RKO (cell line): ENCODE measurements around the gene TRIM72.
"Not testable (repeated sequence)": the region's sequence is repeated elsewhere in the genome, so short reads cannot be mapped to it uniquely, and the experiment has no call there.

ENCODE experiments used
- DNase-seq: peaks from one replicate; pipeline ENCODE4 v3.0.0-alpha.2; 2016; ENCODE audit warnings: low spot score

The TRIM72 gene

DNA sequence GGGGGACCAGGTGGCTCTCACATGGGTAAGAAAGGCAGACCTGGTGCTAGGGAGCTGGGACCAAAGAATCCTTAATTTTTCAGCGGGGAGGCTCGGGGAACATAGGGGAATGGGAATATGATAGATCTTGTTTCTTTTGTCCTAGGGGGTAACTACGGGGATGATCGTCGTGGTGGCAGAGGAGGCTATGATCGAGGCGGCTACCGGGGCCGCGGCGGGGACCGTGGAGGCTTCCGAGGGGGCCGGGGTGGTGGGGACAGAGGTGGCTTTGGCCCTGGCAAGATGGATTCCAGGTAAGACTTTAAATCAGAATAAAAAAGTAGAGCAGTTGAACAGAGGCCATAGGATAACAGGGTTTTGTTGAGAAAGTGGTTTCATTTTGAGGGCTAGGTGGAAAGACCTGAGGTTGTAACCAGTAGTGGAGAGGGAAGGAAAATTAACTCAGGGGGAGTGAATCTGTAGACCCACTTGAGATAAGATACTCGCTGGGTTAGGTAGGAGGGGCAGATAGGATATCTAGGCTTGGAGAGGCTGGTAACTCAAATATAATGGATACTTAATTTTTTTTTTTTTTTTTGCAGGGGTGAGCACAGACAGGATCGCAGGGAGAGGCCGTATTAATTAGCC is 23.0 kb upstream of the TRIM72 start:
- no peak for DNase-seq

DNA sequence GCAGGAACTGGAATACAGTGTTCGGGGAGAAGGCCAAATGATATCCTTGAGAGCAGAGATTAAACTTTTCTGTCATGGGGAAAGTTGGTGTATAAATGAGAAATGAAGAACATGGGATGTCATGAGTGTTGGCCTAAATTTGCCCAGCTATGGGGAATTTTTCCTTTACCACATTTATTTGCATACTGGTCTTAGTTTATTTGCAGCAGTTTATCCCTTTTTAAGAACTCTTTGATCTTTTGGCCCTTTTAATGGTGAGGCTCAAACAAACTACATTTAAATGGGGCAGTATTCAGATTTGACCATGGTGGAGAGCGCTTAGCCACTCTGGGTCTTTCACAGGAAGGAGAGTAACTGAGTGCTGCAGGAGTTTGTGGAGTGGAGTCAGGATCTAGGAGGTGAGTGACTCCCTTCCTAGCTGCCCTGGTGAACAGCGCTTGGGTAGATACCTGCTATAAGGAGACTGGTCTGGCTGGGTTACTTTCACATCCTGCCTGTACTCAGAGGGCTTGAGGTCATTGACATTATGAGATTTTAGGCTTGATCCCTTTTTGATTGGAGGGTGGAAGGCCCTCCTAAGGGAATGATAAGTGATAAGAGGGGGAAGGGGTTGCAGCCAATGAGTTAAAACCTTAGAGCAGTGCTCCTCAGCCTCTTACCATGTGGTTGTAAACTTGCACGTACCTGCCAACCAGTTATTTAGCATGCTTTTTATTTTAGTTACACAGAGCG is 22.1 kb upstream of the TRIM72 start:
- no peak for DNase-seq

DNA sequence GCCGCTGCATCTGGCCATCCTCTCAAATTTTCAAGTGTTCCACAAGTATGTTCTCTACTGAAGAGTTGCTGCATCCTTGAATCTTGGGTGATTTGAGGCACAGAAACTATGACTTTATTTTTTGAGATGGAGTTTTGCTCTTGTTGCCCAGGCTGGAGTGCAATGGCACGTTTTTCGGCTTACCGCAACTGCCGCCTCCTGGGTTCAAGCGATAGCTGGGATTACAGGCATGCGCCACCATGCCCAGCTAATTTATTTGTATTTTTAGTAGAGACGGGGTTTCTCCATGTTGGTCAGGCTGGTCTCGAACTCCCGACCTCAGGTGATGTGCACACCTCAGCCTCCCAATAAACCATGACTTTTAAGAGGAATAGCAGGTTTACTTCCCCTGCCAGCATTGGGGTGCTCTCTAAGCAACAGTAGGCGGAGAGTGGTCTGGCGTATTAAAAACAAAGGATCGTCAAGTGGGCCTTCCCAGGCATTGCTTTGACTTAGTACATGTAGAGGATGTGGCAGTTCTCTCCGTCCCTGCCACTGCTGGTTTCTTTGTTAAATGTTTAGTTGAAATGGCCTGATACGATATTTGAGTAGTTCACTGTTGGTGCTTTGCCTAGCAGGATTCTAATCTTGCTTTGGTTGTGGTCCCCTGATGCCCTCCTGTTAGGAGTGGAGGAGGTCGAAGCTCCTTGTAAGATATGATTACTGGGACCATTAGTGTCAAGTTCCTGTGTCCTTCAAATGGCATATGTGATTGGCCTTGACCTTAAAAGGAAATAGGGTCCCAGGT is 20.9 kb upstream of the TRIM72 start:
- DNase-seq = no peak

DNA sequence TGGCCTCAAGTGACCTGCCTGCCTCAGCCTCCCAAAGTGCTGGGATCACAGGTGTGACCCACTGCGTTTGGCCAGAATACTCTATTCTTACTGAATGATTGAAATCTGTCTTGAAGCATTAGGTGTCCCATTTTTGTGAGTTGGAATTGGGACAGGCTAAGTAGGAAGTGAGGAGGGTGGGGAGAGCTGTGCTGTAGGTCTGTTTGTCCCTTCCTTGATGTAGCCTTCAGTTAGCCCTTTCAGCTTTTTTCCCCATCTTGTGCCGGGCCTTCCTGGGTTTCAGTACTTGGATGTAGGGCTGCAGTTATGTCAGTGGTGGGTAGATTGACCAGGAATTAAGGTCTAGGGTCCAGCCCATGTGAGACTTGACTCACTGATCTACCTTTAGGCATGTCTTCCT is 20.0 kb upstream of the TRIM72 start:
- DNase-seq = no peak

DNA sequence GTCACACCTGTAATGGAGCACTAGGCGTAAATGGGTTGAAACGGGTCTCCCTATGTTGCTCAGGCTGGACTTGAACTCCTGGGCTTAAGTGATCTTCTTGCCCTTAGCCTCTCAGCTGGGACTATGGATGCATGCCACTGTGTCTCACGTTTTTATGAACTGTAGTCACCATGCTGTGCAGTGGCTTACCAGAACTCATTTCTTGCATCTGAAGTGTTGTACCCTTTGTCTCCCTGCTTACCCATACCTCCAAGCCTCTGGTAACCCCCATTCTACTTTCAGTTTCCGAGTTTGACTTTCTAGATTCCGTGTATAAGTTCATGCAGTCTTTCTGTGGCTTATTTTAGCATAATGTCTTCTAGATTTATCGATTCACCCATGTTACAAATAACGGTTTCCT is 19.0 kb upstream of the TRIM72 start:
- no peak for DNase-seq

DNA sequence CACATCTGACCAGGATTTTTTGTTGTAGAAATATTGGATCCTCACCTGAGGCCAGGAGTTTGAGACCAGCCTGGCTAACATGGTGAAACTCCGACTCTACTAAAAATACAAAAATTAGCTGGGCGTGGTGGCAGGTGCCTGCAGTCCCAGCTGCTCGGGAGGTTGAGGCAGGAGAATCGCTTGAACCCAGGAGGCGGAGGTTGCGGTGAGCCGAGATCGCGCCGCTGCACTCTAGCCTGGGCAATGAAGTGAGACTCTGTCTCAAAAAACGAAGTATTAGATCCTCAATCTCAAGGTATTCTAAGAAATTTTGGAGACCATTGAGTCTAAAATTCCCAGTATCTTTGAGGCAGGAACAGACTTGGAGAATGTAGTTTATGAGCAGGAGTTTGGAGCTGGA is 18.1 kb upstream of the TRIM72 start:
- not testable (repeated sequence) for DNase-seq

DNA sequence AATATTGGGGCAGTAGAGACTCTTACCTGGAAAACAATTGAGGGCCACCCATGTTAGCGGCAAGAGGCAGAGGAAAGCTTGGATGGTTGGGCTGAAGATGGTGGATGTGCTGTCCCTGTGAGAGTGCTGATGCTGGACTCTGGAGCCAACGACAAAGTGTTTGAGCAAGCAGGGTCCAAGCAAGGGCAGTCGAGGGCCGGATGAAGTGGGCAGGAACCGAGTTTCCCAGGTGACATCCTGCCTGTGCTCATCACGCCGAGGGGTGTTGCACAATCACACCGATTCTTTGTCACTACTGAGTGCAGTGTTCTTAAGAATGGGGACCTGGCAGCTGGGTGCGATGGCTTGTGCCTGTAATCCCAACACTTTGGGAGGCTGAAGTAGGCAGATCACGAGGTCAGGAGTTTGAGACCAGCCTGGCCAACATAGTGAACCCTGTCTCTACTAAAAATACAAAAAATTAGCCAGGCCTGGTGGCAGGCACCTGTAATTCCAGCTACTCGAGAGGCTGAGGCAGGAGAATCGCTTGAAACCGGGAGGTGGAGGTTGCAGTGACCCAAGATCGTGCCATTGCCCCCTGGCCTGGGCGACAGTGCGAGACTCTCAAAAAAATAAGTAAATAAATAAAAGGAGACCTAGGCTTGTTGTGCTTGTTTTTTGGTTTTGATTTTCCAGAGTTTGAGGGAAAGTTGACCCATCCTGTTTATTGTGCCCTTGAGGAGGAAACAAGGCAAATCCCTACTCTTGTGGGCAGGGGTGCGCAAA is 17.4 kb upstream of the TRIM72 start:
- no peak for DNase-seq

DNA sequence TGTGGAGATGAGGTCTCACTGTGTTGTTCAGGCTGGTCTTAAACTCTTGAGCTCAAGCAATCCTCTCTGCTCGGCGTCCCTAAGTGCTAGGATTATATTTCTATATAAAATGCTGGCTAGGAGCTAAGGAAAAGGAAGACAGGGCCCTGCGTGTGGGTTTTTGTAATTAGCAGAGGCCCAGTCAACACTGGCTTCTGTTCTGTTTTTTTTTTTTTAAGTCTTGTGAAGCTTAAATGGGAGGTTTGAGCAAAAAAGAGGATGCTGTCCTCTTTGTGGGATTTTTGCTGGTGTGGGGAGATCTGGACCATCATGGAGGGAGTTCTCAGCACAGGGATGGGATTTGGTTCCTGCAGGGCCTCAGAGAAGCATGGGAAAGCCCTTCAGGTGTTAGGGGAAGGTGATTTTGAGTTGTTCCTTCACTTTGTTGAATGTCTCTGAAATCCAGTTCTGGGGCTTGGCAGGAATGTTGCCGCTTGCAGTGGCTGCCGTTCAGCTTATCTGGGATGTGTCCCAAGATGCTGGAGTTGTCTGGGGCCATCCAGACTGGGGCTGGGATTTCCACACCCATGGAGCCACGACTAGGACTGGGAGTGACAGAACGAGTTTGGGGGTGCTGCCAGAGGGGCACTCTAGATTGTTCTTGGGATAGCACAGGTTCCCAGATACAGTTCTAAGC is 15.6 kb upstream of the TRIM72 start:
- DNase-seq = no peak

DNA sequence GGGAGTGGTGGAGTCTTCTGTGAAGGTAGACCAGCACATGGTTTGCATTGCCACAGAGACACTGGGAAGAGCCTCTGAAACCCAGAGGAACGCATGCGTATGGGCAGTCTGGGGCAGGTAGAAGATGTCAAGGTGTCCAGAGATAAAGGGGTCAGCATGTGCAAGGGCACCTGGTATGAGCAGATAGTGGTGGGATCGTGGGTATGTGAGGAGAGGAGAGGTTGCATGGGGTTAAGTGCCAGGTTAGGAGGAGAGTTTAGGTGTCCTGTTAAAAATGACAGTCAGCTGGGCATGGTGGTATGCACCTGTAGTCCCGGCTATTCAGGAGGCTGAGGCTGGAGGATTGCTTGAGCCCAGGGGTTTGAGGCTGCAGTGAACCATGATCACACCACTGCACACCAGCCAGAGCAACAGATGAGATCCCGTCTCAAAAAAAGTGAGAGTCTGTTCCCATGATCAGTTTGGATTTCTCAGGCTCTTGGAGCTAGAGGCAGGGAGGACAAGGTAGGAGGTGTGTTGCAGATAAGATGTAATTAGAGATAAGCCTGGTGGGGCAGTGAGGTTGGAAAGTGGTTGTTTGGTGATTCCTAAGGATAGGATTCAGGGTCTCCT is 14.4 kb upstream of the TRIM72 start:
- DNase-seq = no peak

DNA sequence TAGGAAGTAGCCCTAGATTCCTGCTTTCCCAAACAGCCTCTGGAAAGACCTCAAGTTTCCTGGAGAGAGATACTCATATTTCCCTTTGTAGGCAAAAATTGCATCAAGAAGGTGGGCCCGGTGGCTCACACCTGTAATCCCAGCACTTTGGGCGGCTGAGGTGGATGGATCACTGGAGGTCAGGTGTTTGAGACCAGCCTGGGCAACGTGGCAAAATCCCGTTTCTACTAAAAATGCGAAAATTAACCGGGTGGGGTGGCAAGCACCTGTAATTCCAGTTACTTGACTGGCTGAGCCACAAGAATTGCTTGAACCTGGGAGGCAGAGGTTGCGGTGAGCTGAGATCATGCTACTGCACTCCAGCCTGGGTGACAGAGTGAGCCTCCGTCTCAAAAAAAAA is 13.8 kb upstream of the TRIM72 start:
- not testable (repeated sequence) for DNase-seq

DNA sequence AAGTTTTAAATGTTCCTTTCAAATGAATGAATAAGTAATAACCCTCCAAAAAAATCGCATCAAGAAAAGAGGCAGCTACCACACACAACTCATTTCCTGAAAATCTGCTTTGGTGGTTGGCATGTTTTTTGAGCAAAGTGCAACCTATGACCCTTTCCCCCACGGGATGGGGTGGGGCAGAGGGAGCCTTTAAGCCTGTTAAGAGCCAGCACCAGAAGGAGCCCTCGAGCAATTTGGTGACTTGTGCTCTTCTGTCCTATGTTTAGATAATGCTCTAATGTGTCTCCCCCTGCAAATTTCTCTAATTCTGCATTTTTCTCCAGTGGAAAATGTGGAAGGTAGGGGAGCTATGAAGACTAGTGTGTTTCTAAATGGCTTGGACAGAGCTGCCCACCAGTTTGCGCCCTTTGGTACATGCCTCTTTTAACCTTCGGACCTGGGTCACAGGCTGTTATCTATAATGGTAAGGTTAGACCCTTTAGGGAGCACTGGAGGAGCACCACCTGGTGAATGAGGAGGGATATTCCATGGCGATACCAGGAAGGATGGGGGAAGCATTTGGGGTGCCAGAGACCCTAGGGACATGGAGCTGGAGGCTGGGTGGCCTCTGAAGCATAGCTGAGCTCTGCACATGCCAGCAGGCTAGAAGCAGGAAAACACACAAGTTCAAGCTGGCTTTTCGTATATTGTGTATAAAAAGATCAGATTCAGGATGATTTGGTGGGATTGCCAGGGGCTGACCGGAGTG is 12.9 kb upstream of the TRIM72 start:
- DNase-seq = peak; percentile 37

DNA sequence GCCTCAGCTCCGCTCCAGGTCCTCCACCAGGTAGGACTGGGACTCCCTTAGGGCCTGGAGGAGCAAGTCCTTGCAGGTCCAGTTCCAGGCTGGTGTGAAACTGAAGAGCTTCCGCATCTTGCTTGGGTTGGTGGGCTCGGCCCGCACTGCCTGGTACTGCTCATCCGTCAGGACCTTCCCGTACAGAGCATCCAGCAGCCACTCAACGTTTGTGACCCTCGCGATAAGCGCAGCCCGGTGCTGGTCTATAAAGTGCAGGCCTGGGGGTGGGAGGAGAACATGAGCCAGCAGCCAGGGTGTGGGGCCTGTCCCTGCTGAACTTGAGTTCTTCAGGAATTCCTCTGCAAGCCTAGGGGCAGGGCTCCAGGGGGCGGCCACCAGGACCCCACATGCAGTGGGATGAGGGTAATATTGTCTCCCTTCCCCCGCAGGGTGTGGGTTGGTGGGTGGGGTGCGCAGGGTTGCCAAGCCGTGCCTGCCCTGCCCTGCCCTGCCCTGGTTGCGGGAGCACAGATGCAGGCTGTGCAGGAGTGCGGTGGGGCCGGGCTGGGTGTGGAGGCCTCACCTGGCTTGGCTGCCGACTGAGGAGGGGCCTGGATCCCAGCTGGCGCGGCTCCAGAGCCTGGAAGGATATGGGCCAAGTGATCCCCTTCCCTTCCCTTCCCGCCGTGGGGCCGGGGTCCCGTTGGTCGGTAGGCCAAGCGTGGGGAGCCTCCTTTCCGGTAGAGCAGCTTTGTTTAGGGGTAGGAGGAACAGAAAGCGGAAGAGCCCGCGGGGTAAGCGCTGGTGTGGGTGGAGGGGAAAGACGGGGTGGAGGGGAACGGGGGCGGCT is 12.1 kb upstream of the TRIM72 start:
- DNase-seq = no peak

DNA sequence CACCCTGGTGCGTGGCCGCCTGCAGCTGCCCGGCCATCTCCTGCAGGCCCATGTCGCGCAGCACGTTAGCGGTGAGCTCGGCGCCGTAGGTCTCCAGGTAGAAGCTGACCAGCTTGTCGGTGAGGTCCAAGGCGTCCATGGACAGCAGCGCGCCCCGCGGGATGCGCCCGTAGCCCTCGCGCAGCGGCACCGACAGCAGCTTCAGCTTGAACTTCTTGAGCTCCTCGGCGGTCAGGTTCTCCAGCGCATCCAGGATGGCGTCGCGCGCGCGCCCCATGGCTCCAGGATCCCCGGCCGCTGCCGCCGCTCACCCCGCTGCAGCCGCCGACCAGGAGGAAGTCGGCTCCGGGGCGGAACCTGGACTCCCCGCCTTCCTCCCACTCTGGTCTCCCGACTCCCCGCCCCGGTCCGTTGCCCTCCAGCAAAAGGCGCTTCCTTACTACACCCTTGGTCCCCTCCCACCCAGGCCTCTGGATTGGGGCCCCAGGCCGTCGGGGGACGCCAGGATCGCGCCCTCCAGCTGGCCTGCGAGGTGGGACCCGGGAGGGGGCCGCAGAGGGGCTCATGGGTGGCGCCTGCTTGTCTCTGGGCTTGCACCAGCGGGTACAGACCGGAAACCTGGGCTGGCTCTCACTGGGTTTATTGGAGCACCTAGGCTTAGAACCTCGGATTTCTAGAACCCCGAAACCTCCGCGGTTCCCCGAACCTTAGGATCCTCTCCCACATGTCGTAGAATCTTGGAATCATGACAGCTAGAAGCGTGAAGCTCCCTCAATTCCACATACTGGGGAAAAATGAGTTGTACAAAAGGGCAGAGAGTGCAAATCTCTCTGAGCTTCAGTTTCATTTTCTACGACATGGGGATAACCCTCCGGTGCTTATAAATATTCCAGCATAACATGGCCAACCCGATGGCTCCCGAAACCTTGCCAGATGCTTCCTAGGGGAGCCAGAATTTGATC is 11.2 kb upstream of the TRIM72 start, which contains the start of gene PYCARD:
Gene PYCARD (minus strand): TSS at position 347 of the 962 bp plus-strand sequence. CDS start 70 bp downstream, at position 277.
- DNase-seq = no peak

DNA sequence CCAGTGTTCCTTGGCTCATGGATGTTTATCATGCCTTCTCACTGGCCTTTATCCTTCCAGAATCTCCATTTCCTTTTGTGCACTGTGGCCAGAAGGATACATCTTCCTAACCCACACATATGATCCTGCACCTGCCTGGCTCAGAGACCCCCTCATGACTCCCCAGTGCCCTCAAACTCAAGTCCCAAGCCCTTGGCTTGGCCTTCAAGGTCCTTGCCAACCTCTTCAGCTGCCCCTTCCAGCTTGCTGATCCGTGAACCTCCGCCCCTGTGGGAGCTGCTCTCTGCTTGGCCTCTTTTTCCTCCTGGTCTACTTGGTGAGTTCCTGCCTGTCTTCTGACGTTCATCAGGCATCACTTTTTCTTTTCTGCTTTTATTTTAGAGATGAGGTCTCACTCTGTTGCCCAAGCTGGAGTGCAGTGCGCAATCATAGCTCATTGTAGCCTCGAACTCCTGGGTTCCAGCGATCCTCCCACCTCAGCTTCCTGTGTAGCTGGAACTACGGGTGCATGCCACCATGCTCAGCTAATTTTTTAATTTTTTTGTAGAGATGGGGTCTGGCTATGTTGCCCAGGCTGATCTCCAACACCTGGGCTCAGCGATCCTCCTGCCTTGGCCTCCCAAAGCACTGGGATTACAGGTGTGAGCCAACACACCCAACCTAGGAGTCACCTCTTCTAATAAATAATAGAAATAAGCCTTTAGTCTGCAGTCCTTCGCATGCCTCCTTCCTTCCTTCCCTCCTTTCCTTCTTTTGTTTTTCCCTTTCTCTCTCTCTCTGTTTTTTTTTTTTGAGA is 8.8 kb upstream of the TRIM72 start:
- DNase-seq = no peak

DNA sequence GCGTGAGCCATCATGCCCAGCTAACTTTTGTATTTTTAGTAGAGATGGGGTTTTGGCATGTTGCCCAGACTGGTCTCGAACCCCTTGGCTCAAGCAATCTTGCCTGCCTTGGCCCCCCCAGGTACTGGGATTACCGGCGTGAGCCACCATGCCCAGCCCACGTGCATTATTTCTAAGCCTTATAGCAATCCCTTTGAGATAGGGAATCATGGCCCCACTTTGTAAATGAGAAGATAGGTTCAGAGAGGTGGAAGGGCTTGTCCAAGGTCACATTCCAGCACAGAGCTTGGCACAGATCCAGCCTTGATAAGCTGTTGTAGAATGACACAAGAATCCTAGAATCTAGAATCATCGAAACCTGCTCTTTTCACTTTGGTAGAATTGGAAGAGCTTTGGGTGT is 7.1 kb upstream of the TRIM72 start:
- DNase-seq = no peak

DNA sequence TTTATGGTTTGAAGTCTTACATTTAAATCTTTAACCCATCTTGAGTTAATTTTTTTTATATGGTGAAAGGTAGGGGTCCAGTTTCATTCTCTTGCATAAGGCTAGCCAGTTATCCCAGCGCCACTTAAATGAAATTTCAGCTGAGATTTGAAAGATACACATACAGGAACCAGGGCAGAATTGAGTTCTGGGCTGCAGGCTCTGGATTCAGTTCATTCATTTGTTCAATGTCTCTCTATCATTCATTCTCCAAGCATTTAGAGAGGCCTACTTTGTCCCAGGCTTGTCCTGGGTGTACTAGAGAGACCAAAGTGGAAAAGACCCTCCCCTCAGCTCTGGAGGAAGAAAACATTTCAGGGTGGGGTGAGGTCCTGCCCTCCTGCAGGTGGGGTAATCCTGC is 577 bp upstream of the TRIM72 start:
- no peak for DNase-seq

DNA sequence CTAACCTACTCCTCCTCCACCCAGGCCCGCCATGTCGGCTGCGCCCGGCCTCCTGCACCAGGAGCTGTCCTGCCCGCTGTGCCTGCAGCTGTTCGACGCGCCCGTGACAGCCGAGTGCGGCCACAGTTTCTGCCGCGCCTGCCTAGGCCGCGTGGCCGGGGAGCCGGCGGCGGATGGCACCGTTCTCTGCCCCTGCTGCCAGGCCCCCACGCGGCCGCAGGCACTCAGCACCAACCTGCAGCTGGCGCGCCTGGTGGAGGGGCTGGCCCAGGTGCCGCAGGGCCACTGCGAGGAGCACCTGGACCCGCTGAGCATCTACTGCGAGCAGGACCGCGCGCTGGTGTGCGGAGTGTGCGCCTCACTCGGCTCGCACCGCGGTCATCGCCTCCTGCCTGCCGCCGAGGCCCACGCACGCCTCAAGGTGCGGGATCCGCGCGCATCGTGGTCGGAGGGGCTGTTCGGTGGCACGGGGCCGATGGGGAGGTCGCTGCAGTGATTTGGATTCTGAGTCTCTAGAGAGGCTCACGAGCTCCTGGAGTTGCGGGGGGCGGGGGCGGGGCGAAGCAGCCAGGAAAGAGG is 878 bp downstream of the TRIM72 start:
- DNase-seq = no peak
